K562 (cell line): ENCODE results near the gene SCUBE1.

Experiments used
- BHLHE40 ChIP-seq: IDR thresholded peaks from 2 replicates; pipeline ENCODE4 v1.6.1; 2011; ENCODE audit warnings: low read length, improper control_type of control experiment
- ZBTB8A ChIP-seq: fragments of 450-650 bp; IDR thresholded peaks from 2 replicates; pipeline ENCODE4 v1.6.1; 2018; ENCODE audit warnings: mild to moderate bottlenecking, moderate library complexity; ENCODE audit not compliant: partially characterized antibody

GRCh38 chr22:43246188-43246587, 97.0 kb downstream of the SCUBE1 start:
- no peak for TF ChIP-seq BHLHE40
- no peak for TF ChIP-seq ZBTB8A
